ENCODE measurements around the gene TES.
"Not testable (repeated sequence)": the region's sequence is repeated elsewhere in the genome, so short reads cannot be mapped to it uniquely, and the experiment has no call there.

The TES gene

DNA sequence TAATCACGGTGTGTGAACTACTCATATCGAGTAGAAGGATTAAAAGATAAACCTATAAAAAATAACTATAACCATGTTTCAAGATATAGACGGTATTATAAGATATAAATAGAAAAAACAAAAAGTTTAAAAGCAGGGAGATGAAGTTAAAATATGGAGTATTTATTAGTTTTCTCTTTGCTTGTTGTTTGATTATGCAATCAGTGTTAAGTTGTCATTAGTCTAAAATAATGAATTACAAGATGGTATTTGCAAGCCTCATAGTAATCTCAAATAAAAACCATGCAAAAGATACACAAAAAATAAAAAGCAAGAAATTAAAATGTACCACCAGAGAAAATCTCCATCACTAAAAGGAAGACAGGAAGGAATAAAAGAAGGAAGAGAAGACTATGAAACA, 83.3 kb downstream of the TES start:
- DNase-seq: no peak

DNA sequence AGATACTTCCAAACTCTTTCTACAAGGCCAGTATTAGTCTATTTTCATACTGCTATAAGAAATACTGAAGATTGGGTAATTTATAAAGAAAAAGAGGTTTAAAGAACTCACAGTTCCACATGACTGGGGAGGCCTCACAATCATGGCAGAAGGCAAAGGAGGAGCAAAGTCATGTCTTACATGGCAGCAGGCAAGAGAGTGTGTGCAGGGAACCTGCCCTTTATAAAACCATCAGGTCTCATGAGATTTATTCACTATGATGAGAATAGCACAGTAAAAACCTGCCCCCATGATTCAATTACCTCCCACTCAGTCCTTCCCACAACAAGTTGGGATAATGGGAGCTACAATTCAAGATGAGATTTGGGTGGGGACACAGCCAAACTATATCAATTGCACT, 85.6 kb downstream of the TES start:
- not testable (repeated sequence) for DNase-seq

DNA sequence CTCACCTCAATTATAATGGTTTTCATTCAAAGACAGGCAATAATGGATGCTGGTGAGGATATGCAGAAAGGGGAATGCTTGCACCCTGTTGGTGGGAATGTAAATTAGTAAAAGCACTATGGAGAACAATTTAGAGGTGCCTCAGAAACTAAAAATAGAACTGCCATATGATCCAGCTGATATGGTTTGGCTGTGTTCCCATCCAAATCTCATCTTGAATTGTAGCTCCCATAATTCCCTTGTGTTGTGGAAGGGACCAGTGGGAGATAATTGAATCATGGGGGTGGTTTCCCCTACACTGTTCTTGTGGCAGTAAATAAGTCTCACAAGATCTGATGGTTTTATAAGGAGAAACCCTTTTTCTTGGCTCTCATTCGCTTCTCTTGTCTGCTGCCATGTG, 87.7 kb downstream of the TES start:
- no peak for DNase-seq

DNA sequence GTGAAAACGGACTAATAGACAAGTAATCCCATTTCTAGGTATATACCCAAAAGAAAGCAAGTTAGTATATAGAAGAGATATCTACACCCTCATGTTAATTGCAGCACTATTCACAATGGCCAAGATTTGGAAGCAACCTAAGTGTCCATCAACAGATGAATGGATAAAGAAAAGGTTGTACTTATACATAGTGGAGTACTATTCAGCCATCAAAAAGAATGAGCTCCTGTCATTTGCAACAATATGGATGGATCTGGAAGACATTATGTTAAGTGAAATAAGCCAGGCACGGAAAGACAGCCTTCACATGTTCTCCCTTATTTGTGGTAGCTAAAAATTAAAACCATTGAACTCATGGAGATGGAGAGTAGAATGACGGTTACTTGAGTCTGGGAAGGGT, 88.2 kb downstream of the TES start:
- no peak for DNase-seq

DNA sequence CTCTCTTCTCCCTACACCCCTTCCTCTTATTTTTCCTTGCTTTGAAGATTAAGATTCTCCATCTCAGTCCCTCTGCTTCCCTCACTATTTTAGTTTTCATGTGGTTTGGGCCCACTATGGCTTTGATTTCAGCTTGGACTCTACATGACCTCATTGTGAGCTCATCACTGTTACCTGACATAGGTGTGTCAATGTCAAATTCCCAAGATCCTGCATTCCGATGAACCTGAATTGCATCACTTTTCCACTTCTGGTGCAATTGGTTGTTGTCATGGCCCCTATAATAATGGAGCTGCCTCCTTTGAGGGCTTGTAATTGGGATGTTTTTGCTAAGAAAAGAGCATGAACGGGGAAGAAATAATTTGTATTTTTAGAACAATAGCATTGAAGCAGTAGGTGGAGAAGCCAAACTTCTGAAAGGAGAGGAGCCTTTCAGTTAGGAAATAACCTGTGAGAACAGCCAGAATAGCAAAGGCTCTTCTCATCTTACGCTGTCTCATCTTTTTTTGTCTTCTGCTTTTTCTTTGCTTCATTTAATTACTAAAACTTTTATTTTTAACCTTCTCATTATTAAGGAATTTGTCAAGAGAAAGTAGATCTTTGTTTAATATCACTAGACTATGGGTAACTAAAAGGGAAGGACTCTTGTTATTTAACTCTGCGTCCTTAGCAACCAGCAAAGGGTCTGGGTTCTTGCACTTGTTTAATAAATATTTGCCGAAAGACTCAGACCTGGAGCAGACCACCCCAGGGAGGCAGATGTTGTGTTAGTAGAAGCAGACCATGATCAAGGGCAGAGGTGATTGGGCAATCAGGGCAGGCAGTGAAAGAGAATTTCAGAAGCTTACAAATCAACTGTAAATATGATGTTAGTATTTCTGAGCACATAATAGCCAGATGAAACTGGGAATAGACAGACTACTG, 95.4 kb downstream of the TES start:
- DNase-seq: no peak

DNA sequence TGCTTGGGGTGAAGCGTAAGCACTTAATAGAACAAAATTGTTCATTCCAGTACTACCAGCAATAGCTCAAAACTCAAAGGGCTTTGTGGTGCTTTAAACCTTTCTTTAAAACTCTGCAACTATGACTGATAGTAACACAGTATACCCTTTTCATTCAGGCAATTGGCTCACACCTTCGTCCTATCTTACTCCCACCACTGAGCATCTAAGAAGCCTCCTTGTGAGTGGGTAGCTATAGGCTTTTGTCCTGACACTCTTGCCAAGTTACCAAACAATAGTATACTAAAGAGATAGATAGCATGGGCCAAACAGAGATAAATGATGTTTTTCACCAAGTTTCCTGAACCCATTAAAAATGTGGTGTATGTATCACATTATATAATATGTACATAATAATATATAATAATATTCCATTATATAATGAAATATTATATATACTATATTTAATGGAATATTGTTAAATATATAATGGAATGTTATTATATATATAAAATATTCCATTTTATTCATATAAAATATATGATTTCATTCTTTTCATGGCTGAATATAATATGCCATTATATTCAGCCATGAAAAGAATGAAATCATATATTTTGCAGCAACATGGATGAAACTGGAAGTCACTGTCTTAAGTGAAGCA, 96.2 kb downstream of the TES start:
- DNase-seq: no peak

DNA sequence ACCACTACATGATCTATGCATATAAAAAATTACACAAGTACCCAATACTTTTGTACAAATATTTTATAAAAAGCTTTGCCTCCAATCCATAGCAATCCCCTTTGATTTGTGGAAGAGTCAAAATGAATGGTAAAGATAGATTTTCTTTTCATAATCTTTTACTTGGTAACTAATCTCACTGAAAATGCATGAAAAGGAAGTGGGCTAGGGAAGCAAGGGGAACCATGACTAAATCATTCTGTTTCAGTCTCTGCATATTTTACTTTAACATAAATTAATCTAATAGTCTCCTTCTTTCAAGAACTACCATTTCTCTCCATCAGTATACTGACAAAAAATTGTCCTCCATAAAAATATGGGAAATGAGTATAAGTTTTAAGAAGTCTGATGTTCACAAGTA, 96.9 kb downstream of the TES start:
- no peak for DNase-seq

All from activated CD4-positive, alpha-beta T cell treated with anti-CD3 and anti-CD28 coated beads for 48 hours (primary cell).